Thyroid gland (tissue), 4 donors: ENCODE results near the gene MSGN1. TPM values are rescaled to one million over a fixed set of nuclear protein-coding genes. Genes with fewer than 3 reads are reported as not detected.
A peak's percentile ranks its signal among the peaks of the same experiment; 100 is the strongest.

Experiments
- DNase-seq, 2 donors: peaks; one replicate each; pipeline ENCODE4 v3.0.0-alpha.2; 2019
- H3K27ac ChIP-seq, 3 donors: fragments of 200-600 bp; sonication (generic); 1 replicate in 2 of 3; 2 replicates in 1 of 3; pipeline ENCODE4 v1.5.1; 2016 to 2019; ENCODE audit warnings: mild to moderate bottlenecking in 1 of 3, moderate library complexity in 1 of 3
- H3K27me3 ChIP-seq: fragments of 200-600 bp; sonication (generic); one replicate; pipeline ENCODE4 v1.5.1; 2019
- H3K36me3 ChIP-seq, 2 donors: fragments of 200-600 bp; sonication (generic); one replicate each; pipeline ENCODE4 v1.5.1; 2016 to 2019
- H3K4me1 ChIP-seq, 2 donors: fragments of 200-600 bp; sonication (generic); one replicate each; pipeline ENCODE4 v1.5.1; 2017 to 2019
- H3K4me3 ChIP-seq, 3 donors: fragments of 200-600 bp; sonication (generic); replicated peaks in 1 of 3; 1 replicate in 2 of 3; 2 replicates in 1 of 3; pipeline ENCODE4 v1.5.1; 2016; ENCODE audit warnings: mild to moderate bottlenecking in 1 of 3
- H3K9me3 ChIP-seq: fragments of 200-600 bp; sonication (generic); one replicate; pipeline ENCODE4 v1.5.1; 2017
- CTCF ChIP-seq, 6 experiments: fragments of 200-600 bp in 3 of 6; fragments of 450-650 bp in 3 of 6; sonication (generic) in 3 of 6; IDR thresholded peaks; one replicate each; pipeline ENCODE4 v1.5.1; 2016 to 2019; ENCODE audit warnings: antibody characterized with exemption in 6 of 6, mild to moderate bottlenecking in 2 of 6, inconsistent platforms in 1 of 6, moderate library complexity in 1 of 6
- POLR2A ChIP-seq, 2 donors: fragments of 450-650 bp; IDR thresholded peaks; one replicate each; pipeline ENCODE4 v1.6.1; 2017; ENCODE audit warnings: antibody characterized with exemption in 2 of 2, mild to moderate bottlenecking in 2 of 2, moderate library complexity in 1 of 2
- WGBS, 2 donors: methylation state at CpG; one replicate each; pipeline ENCODE4 v1.1.5; 2017; 5-methylcytosine and 5-hydroxymethylcytosine counted together
- intact Hi-C: fragments of 100-400 bp; cut with DNase I; formaldehyde crosslinking; loops from one replicate; pipeline ENCODE4 v1.15.1; 2023
- total RNA-seq, 4 donors: library from RNA; depleted of rRNA; stranded (reverse); fragments of >200 nt; gene quantifications; one replicate each; pipeline ENCODE4 v1.2.3, GENCODE V29; 2016

Gene MSGN1, protein sequence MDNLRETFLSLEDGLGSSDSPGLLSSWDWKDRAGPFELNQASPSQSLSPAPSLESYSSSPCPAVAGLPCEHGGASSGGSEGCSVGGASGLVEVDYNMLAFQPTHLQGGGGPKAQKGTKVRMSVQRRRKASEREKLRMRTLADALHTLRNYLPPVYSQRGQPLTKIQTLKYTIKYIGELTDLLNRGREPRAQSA
- total RNA-seq, result not detected

- no peaks in the 10 kb centered on the region for H3K9me3 ChIP-seq
These were observed at the start of gene MSGN1 for GRCh38 chr2:17816396-17817245. TSS of gene MSGN1 (plus strand) at chr2:17816460. CDS start at chr2:17816519, 59 bp downstream.

GRCh38 chr2:17768894-17769293 lies 47.4 kb upstream of the MSGN1 start:
- Histone ChIP-seq H3K9me3 (no peaks in the 10 kb centered on the region), H3K4me3 (no peak overlapping the region), H3K36me3 (peaks cover 0 to 2% of the 10 kb centered on the region in 2 donors), H3K27ac (no peak overlapping the region), H3K27me3 (no peaks in the 10 kb centered on the region), H3K4me1 (no peaks in the 10 kb centered on the region)
- DNase-seq, result no peak
- TF ChIP-seq CTCF (IDR thresholded peaks at IDR 0.05) (no peak), POLR2A (IDR thresholded peaks at IDR 0.05) (no peak)
- intact Hi-C loops, result no loop called here
- WGBS, 2 donors, result 96 to 99% methylated on average over 4 of the region's 4 CpGs

More at GRCh38 chr2:17816396-17817245, at the start of gene MSGN1:
- 72 to 92% methylated on average over 16 to 22 of the region's 26 CpGs for WGBS, 2 donors
- Histone ChIP-seq H3K27me3 (no peaks in the 10 kb centered on the region), H3K4me3 (no peak within 1 kb of the TSS), H3K36me3 (no peaks in the 10 kb centered on the region), H3K4me1 (no peaks in the 10 kb centered on the region), H3K27ac (no peak within 1 kb of the TSS)
- intact Hi-C loops, result no loop called here
- DNase-seq, result peak; percentile 64 to 68
- no peak for TF ChIP-seq POLR2A (IDR thresholded peaks at IDR 0.05)

GRCh38 chr2:17771956-17772355 lies 44.3 kb upstream of the MSGN1 start:
- no peaks in the 10 kb centered on the region for H3K27me3 ChIP-seq
- H3K36me3 ChIP-seq, result peaks cover 0 to 2% of the 10 kb centered on the region in 2 donors
- no peaks in the 10 kb centered on the region for H3K4me1 ChIP-seq
- TF ChIP-seq CTCF (IDR thresholded peaks at IDR 0.05) (no peak), POLR2A (IDR thresholded peaks at IDR 0.05) (no peak)
- no peaks in the 10 kb centered on the region for H3K9me3 ChIP-seq
- no peak overlapping the region for H3K27ac ChIP-seq
- no peak for DNase-seq
- H3K4me3 ChIP-seq, result no peak overlapping the region
- 96 to 99% methylated on average over 2 of the region's 2 CpGs for WGBS, 2 donors
- intact Hi-C loops, result no loop called here

DNA sequence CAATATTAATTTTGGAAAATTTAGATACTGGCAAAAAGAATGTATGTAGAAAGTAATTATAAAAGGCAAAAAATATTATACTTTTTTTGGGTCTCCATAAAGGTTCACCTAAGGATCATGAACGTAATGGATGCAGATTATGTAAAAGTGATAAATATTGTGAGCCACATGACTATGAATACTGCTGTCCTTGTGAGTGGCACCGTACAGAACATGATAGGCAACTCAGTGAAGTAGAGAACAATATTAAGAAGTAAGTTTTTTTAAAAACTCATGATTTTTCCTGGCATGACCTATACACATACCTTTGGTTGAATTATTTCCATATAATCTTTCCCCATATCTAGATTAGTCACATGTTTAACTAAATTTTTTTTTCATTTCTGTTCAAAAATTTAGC lies 43.7 kb upstream of the MSGN1 start:
- H3K4me3 ChIP-seq, result no peak overlapping the region
- intact Hi-C loops, result no loop called here
- H3K9me3 ChIP-seq, result no peaks in the 10 kb centered on the region
- H3K27ac ChIP-seq, result no peak overlapping the region
- peaks cover 0 to 2% of the 10 kb centered on the region in 2 donors for H3K36me3 ChIP-seq
- TF ChIP-seq CTCF (IDR thresholded peaks at IDR 0.05), result no peak
- no peak for TF ChIP-seq POLR2A (IDR thresholded peaks at IDR 0.05)
- no peaks in the 10 kb centered on the region for H3K27me3 ChIP-seq
- 92 to 93% methylated on average over 2 of the region's 2 CpGs for WGBS, 2 donors
- DNase-seq, result no peak
- no peaks in the 10 kb centered on the region for H3K4me1 ChIP-seq

DNA sequence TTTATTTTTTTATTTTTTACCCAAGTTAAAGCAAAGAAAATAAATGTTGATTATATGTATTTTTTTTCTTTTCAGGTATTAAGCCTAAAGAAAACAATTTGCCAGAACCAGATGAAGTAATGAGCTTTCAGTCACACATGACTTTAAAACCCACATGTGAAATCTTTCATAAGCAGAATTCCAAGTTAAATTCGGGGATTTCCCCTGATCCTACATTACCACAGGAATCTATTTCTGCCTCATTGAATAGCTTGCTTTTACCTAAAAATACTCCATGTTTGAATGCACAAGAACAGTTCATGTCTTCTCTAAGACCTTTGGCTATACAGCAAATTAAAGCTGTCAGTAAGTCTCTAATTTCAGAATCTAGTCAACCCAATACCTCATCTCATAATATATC lies 35.7 kb upstream of the MSGN1 start:
- no peak overlapping the region for H3K4me3 ChIP-seq
- no peaks in the 10 kb centered on the region for H3K9me3 ChIP-seq
- H3K36me3 ChIP-seq, result no peaks in the 10 kb centered on the region
- TF ChIP-seq CTCF (IDR thresholded peaks at IDR 0.05) (no peak), POLR2A (IDR thresholded peaks at IDR 0.05) (no peak)
- no peak overlapping the region for H3K27ac ChIP-seq
- intact Hi-C loops, result no loop called here
- H3K27me3 ChIP-seq, result no peaks in the 10 kb centered on the region
- DNase-seq, result no peak
- H3K4me1 ChIP-seq, result no peaks in the 10 kb centered on the region
- 88% methylated on average over 1 of the region's 1 CpG for WGBS, 2 donors
